Suprapubic skin (tissue), 3 donors: ENCODE data around the gene MGAT2.

ENCODE experiments used
- CTCF ChIP-seq, 2 donors: fragments of 200-600 bp in 1 of 2; fragments of 450-650 bp in 1 of 2; sonication (generic) in 1 of 2; IDR thresholded peaks; one replicate each; pipeline ENCODE4 v1.5.1; 2016 to 2019; ENCODE audit warnings: antibody characterized with exemption in 2 of 2, mild to moderate bottlenecking in 1 of 2, moderate library complexity in 1 of 2
- POLR2A ChIP-seq, 2 donors: fragments of 450-650 bp; IDR thresholded peaks; one replicate each; pipeline ENCODE4 v1.6.1; 2017; ENCODE audit warnings: antibody characterized with exemption in 2 of 2, mild to moderate bottlenecking in 2 of 2, moderate library complexity in 2 of 2

- TF ChIP-seq CTCF (IDR thresholded peaks at IDR 0.05), result no peak
- TF ChIP-seq POLR2A (IDR thresholded peaks at IDR 0.05), result no peak
These were observed 27.6 kb upstream of the MGAT2 start for GRCh38 chr14:49593016-49593415.
